Stimulated activated naive CD8-positive, alpha-beta T cell treated with anti-CD3 and anti-CD28 coated beads, Interleukin-15, Interleukin-2, amounts not matched to agents 100 ng/mL and 50 ng/mL, for 24 hours (primary cell): ENCODE results near the gene UNCX.
"Not testable (repeated sequence)": the region's sequence is repeated elsewhere in the genome, so short reads cannot be mapped to it uniquely, and the experiment has no call there.

Experiments
- H3K27ac Mint-ChIP-seq: one replicate; pipeline ENCODE4 v1.8.0; 2021; ENCODE audit warnings: mild to moderate bottlenecking, mixed read lengths
- H3K27me3 Mint-ChIP-seq: one replicate; pipeline ENCODE4 v1.8.0; 2021; ENCODE audit warnings: mixed read lengths
- H3K36me3 Mint-ChIP-seq: one replicate; pipeline ENCODE4 v1.8.0; 2021; ENCODE audit warnings: low read depth, mixed read lengths
- H3K4me1 Mint-ChIP-seq: one replicate; pipeline ENCODE4 v1.8.0; 2021; ENCODE audit warnings: low read depth, mixed read lengths
- H3K4me3 Mint-ChIP-seq: one replicate; pipeline ENCODE4 v1.8.0; 2021; ENCODE audit warnings: mild to moderate bottlenecking, mixed read lengths
- H3K9me3 Mint-ChIP-seq: one replicate; pipeline ENCODE4 v1.8.0; 2021; ENCODE audit warnings: mixed read lengths

Gene UNCX

GRCh38 chr7:1209097-1209496, 23.6 kb upstream of the UNCX start:
- no peaks in the 10 kb centered on the region for H3K36me3 Mint-ChIP-seq
- no peaks in the 10 kb centered on the region for H3K9me3 Mint-ChIP-seq
- H3K4me3 Mint-ChIP-seq, result no peak overlapping the region
- H3K4me1 Mint-ChIP-seq, result no peaks in the 10 kb centered on the region
- no peak overlapping the region for H3K27ac Mint-ChIP-seq
- peaks cover 42% of the 10 kb centered on the region for H3K27me3 Mint-ChIP-seq

GRCh38 chr7:1210321-1210978, 22.2 kb upstream of the UNCX start:
- Mint-ChIP-seq H3K27me3 (peaks cover 42% of the 10 kb centered on the region), H3K4me1 (no peaks in the 10 kb centered on the region), H3K36me3 (no peaks in the 10 kb centered on the region), H3K4me3 (no peak overlapping the region), H3K9me3 (no peaks in the 10 kb centered on the region), H3K27ac (no peak overlapping the region)

GRCh38 chr7:1210979-1211608, 21.6 kb upstream of the UNCX start:
- Mint-ChIP-seq H3K36me3 (no peaks in the 10 kb centered on the region), H3K9me3 (no peaks in the 10 kb centered on the region), H3K27ac (no peak overlapping the region), H3K27me3 (peaks cover 40% of the 10 kb centered on the region), H3K4me3 (no peak overlapping the region), H3K4me1 (no peaks in the 10 kb centered on the region)

GRCh38 chr7:1211611-1212010, 21.1 kb upstream of the UNCX start:
- peaks cover 39% of the 10 kb centered on the region for H3K27me3 Mint-ChIP-seq
- no peaks in the 10 kb centered on the region for H3K36me3 Mint-ChIP-seq
- H3K9me3 Mint-ChIP-seq, result no peaks in the 10 kb centered on the region
- no peak overlapping the region for H3K4me3 Mint-ChIP-seq
- H3K4me1 Mint-ChIP-seq, result no peaks in the 10 kb centered on the region
- no peak overlapping the region for H3K27ac Mint-ChIP-seq

GRCh38 chr7:1212025-1212424, 20.6 kb upstream of the UNCX start:
- not testable (repeated sequence) for H3K4me1 Mint-ChIP-seq, H3K9me3 Mint-ChIP-seq, H3K27ac Mint-ChIP-seq, H3K4me3 Mint-ChIP-seq, H3K36me3 Mint-ChIP-seq
- H3K27me3 Mint-ChIP-seq, result peaks cover 41% of the 10 kb centered on the region

GRCh38 chr7:1214516-1214915, 18.2 kb upstream of the UNCX start:
- Mint-ChIP-seq H3K36me3 (no peaks in the 10 kb centered on the region), H3K9me3 (no peaks in the 10 kb centered on the region), H3K27me3 (peaks cover 37% of the 10 kb centered on the region), H3K27ac (no peak overlapping the region), H3K4me3 (no peak overlapping the region), H3K4me1 (no peaks in the 10 kb centered on the region)

- no peaks in the 10 kb centered on the region for H3K9me3 Mint-ChIP-seq
- H3K27ac Mint-ChIP-seq, result no peak overlapping the region
- no peak overlapping the region for H3K4me3 Mint-ChIP-seq
- no peaks in the 10 kb centered on the region for H3K4me1 Mint-ChIP-seq
- H3K27me3 Mint-ChIP-seq, result peaks cover 43% of the 10 kb centered on the region
- no peaks in the 10 kb centered on the region for H3K36me3 Mint-ChIP-seq
Observed at GRCh38 chr7:1218541-1219165, 14.0 kb upstream of the UNCX start.

GRCh38 chr7:1219498-1219897, 13.2 kb upstream of the UNCX start:
- peaks cover 45% of the 10 kb centered on the region for H3K27me3 Mint-ChIP-seq

GRCh38 chr7:1220000-1220726, 12.5 kb upstream of the UNCX start:
- no peaks in the 10 kb centered on the region for H3K4me1 Mint-ChIP-seq
- H3K27me3 Mint-ChIP-seq, result peaks cover 48% of the 10 kb centered on the region
- no peaks in the 10 kb centered on the region for H3K9me3 Mint-ChIP-seq
- H3K4me3 Mint-ChIP-seq, result no peak overlapping the region
- H3K27ac Mint-ChIP-seq, result no peak overlapping the region
- no peaks in the 10 kb centered on the region for H3K36me3 Mint-ChIP-seq

More at GRCh38 chr7:1219498-1219897, 13.2 kb upstream of the UNCX start:
- no peak overlapping the region for H3K27ac Mint-ChIP-seq
- no peaks in the 10 kb centered on the region for H3K9me3 Mint-ChIP-seq
- no peaks in the 10 kb centered on the region for H3K4me1 Mint-ChIP-seq
- no peaks in the 10 kb centered on the region for H3K36me3 Mint-ChIP-seq
- no peak overlapping the region for H3K4me3 Mint-ChIP-seq

GRCh38 chr7:1220977-1221745, 11.5 kb upstream of the UNCX start:
- H3K4me1 Mint-ChIP-seq, result peaks cover 6% of the 10 kb centered on the region
- no peaks in the 10 kb centered on the region for H3K36me3 Mint-ChIP-seq
- H3K9me3 Mint-ChIP-seq, result no peaks in the 10 kb centered on the region
- no peak overlapping the region for H3K27ac Mint-ChIP-seq
- H3K27me3 Mint-ChIP-seq, result peaks cover 55% of the 10 kb centered on the region
- H3K4me3 Mint-ChIP-seq, result no peak overlapping the region

GRCh38 chr7:1223196-1223981, 9.3 kb upstream of the UNCX start:
- Mint-ChIP-seq H3K9me3 (no peaks in the 10 kb centered on the region), H3K27ac (no peak overlapping the region), H3K27me3 (peaks cover 64% of the 10 kb centered on the region), H3K4me1 (peaks cover 6% of the 10 kb centered on the region), H3K36me3 (no peaks in the 10 kb centered on the region), H3K4me3 (no peak overlapping the region)

GRCh38 chr7:1224086-1224716, 8.5 kb upstream of the UNCX start:
- Mint-ChIP-seq H3K9me3 (no peaks in the 10 kb centered on the region), H3K4me3 (no peak overlapping the region), H3K27ac (no peak overlapping the region), H3K36me3 (no peaks in the 10 kb centered on the region), H3K27me3 (peaks cover 71% of the 10 kb centered on the region), H3K4me1 (peaks cover 6% of the 10 kb centered on the region)

- H3K27me3 Mint-ChIP-seq, result peaks cover 68% of the 10 kb centered on the region
- H3K9me3 Mint-ChIP-seq, result no peaks in the 10 kb centered on the region
- H3K4me3 Mint-ChIP-seq, result no peak overlapping the region
- H3K27ac Mint-ChIP-seq, result no peak overlapping the region
- H3K36me3 Mint-ChIP-seq, result no peaks in the 10 kb centered on the region
- H3K4me1 Mint-ChIP-seq, result peaks cover 6% of the 10 kb centered on the region
Observed at GRCh38 chr7:1225030-1225429, 7.6 kb upstream of the UNCX start.
